GM19328 (cell line): ENCODE measurements around the gene DRICH1.
"Not testable (repeated sequence)": the region's sequence is repeated elsewhere in the genome, so short reads cannot be mapped to it uniquely, and the experiment has no call there.

Experiments
- ATAC-seq: cut with Tn5 transposase; IDR thresholded peaks from one replicate; pipeline ENCODE4 v1.9.1; 2021; ENCODE audit warnings: mild to moderate bottlenecking, moderate library complexity; ENCODE audit not compliant: unreplicated experiment

The DRICH1 gene

GRCh38 chr22:23651676-23652075 is 19.6 kb upstream of the DRICH1 start:
- no peak for ATAC-seq

DNA sequence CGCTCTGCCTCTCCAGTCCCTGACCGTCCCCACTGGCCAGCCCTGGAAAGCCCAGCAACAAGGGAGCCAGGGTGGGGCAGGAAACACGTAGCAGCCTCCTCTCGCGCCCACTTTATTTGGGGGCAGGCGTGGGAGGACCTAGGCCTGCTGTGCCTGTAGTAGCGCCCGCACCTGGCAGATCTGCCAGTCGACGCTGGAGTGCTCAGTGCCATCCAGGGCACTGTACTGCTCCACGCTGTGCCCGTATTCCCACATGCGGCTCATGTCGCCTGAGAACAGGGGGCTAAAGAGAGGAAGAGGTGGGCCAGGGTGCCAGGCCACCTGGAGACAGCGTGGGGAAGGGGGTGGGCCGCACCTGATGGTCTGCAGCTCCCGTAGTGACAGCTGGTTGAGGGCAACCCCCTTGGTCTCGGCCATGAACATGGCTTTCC is 17.0 kb upstream of the DRICH1 start:
- no peak for ATAC-seq

DNA sequence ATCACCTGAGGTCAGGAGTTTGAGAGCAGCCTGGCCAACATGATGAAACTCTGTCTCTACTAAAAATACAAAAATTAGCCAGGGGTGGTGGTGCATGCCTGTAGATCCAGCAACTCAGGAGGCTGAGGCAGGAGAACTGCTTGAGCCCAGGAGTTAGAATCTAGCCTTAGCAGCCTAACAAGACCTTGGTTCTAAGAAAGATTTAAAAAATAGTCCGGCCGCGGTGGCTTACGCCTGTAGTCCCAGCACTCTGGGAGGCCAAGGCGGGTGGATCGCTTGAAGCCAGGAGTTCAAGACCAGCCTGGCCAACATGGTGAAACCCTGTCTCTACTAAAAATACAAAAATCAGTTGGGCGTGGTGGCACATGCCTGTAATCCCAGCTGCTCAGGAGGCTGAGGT is 14.4 kb upstream of the DRICH1 start:
- ATAC-seq = not testable (repeated sequence)

- ATAC-seq = not testable (repeated sequence)
These were observed 8.1 kb upstream of the DRICH1 start for GRCh38 chr22:23640206-23640605.

GRCh38 chr22:23639661-23640060 is 7.5 kb upstream of the DRICH1 start:
- no peak for ATAC-seq

DNA sequence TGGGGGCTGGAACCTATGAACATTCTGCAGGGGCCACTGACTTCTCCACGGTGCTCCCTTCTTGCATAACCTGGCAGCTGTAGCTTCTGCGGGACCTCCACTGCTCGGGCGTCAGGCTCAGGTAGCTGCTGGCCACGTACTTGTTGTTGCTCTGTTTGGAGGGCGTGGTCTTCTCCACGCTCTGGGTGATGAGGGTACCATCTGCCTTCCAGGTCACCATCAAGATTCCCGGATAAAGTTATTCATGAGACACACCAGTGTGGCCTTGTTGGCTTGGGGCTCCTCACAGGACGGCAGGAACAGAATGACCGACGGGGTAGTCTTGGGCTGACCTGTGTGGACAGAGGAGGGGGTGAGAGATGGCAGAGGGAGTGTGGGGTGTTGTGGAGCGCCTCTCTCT is 6.5 kb upstream of the DRICH1 start:
- ATAC-seq = no peak

DNA sequence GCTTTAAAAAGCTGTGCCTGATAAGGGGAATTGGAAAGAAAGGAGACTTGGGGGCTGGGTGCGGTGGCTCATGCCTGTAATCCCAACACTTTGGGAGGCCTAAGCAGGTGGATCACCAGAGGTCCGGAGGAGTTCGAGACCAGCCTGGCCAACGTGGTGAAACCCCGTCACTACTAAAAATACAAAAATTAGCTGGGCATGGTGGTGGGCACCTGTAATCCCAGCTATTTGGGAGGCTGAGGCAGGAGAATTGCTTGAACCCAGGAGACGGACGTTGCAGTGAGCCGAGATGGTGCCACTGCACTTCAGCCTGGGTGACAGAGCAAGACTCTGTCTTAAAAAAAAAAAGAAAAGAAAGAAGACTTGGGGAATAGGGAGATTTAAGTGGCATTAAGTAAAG is 3.2 kb upstream of the DRICH1 start:
- not testable (repeated sequence) for ATAC-seq

DNA sequence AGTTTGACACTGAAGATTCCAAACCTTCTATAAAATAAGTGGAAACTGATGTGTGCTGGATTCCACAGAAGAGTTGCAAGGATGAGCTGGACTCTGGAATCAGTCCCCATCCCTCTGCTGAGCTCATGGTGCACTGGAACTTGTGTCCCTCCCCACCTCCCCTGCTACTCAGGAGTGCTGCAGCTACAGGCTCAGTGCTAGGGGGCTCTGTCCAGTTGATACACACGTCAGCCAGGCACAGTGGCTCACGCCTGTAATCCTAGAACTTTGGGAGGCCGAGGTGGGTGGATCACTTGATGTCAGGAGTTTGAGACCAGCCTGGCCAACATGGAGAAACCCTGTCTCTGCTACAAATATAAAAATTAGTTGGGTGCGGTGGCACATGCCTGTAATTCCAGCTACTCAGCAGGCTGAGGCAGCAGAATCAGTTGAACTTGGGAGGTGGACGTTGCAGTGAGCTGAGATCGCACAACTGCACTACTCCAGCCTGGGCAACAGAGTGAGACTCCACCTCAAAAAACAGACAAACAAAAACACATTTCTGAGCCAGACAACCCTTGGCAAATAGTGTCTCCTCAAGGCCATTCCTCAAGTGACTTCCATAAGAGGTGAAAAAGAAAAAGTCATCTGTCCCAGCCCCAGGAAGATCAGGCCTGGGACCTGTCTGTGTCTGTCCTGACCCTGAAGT is 3.9 kb downstream of the DRICH1 start:
- ATAC-seq = not testable (repeated sequence)

- ATAC-seq = not testable (repeated sequence)
These were observed 4.6 kb downstream of the DRICH1 start for GRCh38 chr22:23627401-23628055.

GRCh38 chr22:23626286-23626975 is 5.7 kb downstream of the DRICH1 start:
- ATAC-seq = no peak

GRCh38 chr22:23622634-23623033 is 9.5 kb downstream of the DRICH1 start:
- ATAC-seq = no peak

GRCh38 chr22:23621916-23622315 is 10.2 kb downstream of the DRICH1 start:
- not testable (repeated sequence) for ATAC-seq

- no peak for ATAC-seq
These were observed 10.9 kb downstream of the DRICH1 start for GRCh38 chr22:23621082-23621780.

DNA sequence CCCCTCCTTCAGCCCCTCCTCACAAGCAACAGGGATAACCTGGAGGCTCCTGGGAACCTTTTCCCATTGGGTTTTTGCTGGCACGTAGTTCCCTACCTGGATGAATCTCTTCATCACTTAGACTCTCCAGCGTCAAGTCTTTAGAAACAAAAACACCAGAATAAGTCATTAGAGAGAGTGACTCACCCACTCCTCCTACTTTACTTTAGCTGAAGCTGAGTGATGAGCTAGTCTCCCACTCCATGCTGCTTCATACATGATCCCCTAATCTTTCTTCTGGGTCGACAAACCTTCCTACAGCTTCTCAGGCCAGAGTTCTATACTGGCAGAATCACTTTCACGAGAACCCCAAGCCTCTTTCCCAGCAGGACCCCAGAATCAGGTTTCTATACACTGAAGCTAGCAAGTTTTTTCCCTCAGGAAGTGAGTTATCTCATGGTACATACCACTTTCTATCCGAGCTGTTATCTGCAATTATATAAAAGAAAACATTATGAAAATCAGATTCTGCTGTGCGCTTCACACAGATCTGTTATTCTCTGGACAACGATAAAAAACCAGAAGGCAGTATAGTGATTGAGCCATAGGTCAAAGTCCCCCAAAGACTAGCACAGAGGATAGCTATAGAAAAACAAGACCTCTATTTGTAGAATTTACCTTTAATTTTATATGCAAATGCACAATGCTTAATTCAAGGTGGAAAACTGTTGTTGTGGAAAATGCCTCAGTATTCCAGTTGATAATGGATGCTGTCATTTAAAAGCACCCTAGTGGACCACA is 18.7 kb downstream of the DRICH1 start:
- ATAC-seq = no peak

GRCh38 chr22:23609983-23610781 is 21.9 kb downstream of the DRICH1 start:
- no peak for ATAC-seq

DNA sequence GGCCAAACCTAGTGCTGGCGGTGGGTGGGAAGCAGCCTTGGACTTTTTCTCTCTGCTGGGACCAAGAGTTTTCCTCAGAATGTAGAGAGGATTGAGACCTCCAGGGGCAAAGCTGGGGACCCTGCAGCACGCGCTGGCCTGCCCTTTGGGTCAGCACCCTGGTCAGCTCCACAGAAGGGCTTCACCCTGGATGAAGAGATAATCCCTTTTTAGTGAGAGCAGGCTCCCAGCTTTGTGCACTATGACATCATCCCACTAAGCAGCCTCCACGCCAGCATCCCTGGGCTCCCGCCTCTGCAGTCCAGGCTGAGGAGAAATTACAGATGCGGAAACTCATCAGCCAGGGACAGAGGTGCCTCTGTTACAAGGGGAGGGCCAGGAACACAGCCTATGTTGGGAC is 23.5 kb downstream of the DRICH1 start:
- ATAC-seq = no peak

DNA sequence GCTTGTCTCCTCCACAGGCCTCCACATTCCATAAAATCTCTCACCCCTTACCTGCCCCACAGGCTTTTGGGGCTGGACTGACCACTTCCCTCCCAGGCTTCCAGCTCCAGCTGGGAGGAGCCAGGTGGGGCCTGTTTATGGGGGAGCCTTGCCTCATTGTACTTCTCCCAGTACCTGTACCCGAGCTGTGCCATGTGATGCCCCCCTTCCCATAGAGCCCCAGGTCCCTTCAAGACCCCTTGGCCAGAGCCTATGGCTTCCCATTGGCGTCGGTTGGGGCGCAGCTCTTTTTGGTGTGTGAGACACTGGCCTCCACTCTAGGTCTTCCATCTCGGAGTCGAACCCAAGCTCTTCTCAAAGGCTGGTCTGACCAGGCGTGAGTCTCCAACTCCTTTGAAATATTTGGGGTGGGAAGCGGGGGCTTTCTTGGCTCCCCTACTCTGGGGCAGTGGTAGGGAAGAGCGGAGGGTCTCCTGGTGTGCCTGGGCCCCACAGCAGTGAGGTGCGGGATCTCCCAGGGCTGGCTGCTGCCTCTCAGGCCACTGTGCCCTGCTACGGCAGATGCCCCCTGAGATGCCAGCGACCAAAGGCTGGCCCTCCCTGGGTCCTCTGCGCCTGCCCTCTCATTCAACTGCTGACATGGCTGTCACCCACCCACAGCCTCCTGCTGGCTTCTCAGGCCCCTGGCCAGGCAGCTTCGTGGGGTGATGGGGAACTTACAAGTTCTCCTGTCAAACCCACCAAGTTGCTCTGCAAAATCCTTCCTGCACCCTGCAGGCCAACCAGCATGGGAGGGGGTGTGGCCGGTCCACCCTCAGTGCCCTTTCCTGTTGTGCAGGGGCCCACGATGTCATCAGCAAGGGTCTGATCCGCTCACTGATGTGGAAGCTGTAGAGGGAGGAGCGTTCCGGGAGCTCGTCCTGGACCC is 25.7 kb downstream of the DRICH1 start:
- no peak for ATAC-seq

DNA sequence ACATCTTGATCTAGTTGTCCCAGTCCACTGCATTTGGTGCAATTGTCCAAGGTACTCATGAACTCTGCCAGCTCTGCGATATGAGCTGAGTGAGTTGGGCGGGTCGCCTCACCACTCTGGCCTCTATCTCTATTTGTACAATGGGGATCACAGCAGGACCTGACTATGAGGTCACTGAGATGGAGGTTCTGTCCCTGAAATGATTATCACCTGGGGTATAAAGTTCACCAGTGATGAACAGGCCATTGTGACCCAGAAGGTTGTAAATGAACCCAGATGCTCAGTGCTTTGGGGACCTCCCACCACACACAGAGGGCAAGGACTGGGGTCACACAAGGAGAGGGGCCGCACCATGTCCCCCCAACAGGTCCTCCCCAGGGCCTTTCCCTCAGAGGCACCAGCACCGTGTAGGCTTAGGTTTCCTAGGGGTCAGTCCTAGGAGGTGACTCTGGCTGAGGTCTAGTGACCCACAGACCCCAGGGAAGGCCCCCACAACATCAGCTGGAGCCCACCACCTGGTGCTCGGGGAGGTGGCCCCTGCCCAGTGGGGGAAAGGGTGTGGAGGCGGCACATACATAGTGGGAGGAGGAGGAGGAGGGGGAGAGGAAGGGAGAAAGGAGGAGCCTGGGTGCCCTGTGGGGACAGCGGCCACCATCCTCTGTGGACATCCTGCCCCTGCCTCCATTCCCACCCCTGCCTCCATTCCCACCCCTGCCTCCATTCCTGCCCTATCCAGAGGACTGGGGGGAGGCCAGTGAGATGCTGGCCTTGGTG is 27.0 kb downstream of the DRICH1 start:
- no peak for ATAC-seq
